CD4-positive, alpha-beta T cell treated with Interleukin-6 for 4 hours (primary cell): ENCODE measurements around the gene MDM4.
"Not testable (repeated sequence)": the region's sequence is repeated elsewhere in the genome, so short reads cannot be mapped to it uniquely, and the experiment has no call there.

Experiments
- DNase-seq: peaks from one replicate; pipeline ENCODE4 v3.0.0-alpha.2; 2020; ENCODE audit warnings: mixed read lengths

MDM4 gene

DNA sequence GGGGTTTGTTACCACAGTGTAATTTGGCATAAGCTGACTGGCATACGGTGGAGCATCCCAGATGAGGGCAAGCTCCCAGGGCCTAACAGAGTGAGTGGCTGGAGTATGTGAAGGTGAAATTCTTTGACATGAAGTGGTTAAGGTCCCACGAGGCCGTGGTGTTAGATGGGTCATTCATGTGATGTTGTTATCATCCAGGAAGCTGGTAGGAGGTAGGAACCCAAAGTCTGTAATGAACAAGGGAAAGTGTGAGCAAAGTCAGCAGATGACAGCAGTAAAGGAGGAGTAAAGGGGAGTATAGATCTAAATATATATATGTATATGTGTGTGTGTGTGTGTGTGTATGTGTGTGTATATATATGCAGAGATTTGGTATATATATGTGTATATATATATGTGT, 47.6 kb downstream of the MDM4 start:
- DNase-seq, result no peak

DNA sequence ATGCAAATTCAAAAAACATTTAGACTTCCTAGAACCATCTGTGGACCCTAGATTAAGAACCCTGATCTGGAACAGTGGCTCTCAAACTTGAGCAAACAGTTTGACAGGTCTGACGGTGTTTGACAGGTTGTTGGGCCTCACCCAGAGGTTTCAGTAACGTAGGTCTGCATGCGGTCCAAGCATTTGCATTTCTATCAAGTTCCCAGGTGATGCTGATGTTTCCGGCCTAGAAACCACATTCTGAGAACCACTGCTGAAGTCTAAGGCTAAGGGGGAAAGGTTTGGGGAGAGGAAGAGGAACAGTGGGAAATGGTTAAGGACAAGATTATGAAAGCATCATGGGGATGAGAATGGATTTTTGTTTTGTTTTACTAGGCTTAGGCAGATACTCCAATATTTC, 48.6 kb downstream of the MDM4 start:
- DNase-seq, result peak; percentile 13

DNA sequence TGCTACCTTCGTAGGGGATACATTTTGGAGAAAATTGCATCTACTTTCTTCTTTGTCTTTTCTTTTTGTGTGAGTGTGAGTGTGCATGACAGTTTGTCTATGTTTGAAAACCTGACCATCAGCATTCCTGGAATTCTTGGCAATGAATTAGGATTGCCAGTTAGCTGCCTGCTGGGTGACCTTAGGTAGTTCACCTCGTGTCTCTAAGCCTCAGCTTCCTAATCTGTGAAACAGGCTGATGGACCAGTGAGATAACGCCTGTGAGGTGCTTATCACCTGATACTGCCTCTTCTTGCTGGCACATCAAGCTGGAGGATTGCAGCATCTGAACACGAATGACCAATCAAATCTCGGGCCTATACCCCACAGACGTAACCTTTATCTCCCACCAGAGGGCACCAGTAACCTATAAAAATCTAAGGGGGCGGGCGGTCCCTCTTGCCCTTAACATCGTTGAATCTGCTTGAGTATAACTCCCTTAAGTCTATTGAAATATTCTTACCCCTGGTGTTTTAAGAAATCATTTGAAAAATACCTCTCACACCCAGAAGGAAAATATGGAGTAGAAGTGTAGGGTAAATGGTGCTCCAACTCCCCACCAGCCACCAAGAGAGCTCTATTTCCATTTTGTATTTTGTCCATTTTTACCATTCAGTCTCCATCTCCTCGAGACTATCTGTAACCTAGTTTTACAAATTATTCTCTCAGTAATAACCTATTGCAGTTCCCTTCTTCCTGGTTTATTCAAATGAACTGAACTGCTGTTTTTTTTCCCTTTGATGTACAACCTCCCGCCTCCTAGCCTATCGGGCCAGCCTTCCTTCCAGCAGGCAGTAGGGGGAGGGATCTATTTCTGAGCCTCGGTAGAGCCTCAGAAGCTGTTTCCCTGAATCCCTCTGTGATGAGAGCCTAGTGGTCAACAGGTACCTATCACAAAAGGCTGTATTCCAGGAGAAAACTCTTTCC, 49.7 kb downstream of the MDM4 start:
- DNase-seq, result peak; percentile 63

DNA sequence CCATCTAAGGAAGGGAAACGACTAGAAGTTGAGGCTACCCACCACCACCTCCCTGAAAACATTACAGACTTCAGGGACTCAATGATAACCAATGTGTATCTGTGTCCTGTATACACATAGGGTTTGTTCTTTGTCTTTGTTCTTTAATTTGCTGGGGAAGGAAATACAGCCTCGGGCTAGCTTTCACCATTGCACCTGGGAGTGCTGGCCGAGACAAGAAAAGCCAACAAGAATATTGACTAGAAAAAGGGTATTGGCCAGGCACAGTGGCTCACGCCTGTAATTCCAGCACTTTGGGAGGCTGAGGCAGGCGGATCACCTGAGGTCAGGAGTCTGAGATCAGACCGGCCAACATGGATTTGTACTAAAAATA, 50.4 kb downstream of the MDM4 start:
- DNase-seq, result no peak

DNA sequence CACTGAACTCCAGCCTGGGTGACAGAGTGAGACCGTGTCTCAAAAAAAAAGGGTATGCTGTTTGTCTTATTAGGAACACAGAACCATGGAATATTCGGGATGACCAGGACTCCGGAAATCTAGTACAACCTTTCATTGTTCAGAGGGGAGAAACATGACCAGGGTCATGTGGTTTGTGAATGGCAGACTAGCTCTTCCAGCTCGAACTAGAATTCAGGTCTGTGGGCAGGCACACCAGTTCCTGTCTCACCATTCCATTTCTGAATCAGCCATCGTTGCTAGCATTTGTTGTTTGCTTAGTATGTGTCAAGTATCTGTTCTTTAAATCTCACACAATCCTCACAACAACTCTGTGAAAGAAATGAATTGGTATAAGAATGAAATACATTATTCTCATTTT, 50.9 kb downstream of the MDM4 start:
- no peak for DNase-seq

DNA sequence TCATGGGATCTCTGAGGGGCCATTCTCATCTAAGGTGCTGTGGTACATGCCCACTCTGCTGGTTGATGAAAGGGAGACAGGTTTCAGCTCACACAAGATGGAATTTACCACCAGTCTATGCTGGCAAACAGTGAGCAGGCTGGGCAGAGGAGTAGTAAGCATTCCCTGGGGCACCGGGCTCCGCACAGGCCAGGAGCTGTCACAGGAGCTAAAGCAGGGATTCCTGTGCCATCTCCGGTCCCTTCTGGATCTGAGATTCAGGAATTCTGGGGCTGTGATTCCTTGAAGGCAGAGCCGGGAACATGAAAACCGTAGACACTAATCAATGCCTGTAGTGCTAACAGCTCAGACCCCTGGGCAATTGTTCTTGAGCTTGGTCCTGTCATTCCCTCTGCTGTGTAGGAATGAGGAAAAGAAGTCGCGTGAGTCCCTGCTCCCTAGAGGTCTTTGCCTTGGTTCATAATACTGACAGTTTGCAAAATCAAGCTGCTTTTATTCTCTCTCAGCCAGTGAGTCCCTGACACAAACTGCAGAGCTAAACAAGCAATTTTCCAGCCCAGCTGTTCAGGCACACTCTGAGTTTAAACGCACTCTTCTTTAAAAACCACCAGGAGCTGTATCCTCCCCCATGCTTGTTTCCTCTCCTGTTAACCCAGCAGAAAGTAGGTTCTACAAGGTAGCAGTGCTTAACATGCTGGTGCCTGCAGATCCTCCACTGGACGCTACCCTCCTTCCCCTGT, 52.5 kb downstream of the MDM4 start:
- no peak for DNase-seq

DNA sequence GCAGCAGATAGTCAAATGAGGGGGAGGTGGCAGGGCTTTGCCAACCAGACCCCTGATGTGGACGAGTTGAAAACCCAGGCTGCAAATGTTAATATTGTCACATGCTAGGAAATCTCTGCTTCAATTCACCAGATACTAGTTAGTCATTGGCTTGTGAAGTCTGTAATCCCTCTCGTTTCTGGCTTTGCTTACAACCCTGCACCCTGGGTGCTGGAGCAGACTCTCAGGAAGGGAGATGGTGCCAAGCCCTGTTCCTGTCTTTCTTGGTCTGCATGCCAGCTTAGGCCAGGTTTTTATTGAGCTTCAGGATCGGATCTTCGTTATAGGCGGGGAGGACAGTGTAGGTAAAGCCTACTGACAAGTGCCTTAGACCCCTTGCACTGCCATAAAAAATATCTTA, 53.3 kb downstream of the MDM4 start:
- no peak for DNase-seq

DNA sequence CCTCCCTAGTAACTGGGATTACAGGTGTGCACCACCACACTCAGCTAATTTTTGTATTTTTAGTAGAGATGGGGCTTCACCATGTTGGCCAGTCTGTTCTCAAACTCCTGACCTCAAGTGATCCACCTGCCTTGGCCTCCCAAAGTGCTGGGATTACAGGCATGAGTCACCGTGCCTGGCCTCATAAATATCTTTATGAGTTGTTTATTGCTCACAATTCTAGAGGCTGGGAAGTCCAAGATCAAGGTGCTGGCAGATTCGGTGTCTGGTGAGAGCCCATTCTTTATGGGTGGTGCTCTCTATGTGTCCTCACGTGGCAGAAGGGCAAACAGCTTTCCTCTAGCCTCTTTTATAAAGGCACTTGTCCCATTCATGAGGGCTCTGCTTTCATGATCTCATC, 53.8 kb downstream of the MDM4 start:
- DNase-seq, result not testable (repeated sequence)

DNA sequence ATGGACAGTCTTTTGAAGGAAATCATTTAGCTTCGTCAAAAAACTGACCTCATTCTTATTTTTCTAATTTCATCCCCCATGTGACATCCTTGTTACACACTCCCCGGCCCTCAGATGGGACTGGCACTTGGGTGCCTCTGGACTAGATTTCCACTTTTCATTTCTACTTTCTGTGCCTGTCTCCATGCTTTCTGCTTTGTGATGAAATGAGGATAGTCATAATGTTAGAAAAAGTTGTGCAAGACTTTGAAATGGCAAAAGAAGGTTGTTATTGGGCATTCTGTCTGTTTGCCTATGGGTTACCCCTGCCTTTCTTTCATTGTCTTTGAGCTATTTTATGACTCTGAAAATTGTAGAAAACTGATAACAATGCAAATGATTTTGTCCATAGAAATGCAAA, 54.9 kb downstream of the MDM4 start:
- no peak for DNase-seq

DNA sequence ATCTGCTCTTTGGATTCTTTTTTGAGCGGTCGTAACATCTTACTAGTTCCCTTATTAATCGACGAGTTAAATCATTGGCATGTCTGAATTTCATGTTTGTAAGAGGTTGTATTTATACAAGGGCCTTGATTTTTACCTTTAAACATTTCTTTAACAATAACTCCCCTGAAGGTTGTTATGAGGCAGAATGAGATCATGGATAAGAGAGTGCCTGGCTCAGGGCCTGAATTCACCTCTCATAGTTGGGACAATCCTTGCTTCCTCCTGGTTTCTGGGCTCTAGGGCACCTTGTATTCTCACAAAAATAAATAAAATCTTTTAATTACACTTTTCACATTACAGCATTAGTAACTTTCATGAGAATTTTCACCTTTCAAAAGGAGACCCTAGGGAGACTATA, 55.4 kb downstream of the MDM4 start:
- DNase-seq, result no peak

DNA sequence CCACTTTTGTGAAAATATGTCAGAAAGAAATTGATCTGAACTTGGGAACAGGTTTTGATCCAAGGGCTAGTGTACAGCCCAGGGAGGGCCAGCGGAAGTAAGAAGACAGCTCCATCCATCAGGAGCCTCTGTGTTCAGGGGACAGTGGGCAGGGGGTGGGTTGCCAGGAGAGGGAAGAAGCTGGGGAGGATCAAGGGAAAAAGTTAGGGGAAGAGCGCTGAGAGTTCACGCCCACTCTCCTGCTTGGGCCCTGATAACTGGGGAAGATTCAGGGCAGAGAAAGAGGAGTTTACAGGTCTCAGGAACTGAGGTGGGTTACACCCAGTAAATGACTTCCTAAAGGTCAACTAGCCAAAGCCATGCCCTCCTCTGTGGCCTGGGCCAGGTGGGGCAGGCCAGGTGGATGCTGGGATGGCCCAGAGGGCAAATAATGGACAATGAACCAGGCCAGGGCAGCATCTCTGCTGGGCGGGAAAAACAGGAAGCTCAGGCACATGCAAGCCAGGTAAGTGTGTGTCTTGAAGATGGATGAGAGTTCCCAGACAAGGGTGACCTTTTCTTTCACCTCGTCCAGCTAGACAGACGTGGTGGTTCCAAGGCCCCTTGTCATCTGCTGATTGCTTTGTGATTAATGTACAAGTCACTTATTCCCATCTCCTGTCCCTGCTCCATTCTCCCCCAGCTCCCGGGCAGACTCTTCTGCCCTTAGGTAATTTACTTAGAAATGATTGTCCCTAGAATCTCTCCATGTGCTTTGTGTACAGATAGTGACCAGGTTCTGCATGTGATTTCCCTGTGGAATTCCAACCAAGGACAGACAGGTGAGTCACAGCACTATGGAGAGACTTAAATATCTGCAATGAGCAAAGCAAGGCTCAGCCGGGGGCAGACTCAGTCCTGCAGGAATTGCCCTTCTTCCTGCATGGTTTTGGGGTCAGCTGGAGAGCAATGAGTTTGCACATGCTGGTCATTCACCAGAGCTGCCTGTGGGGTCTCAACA, 57.0 kb downstream of the MDM4 start:
- no peak for DNase-seq

DNA sequence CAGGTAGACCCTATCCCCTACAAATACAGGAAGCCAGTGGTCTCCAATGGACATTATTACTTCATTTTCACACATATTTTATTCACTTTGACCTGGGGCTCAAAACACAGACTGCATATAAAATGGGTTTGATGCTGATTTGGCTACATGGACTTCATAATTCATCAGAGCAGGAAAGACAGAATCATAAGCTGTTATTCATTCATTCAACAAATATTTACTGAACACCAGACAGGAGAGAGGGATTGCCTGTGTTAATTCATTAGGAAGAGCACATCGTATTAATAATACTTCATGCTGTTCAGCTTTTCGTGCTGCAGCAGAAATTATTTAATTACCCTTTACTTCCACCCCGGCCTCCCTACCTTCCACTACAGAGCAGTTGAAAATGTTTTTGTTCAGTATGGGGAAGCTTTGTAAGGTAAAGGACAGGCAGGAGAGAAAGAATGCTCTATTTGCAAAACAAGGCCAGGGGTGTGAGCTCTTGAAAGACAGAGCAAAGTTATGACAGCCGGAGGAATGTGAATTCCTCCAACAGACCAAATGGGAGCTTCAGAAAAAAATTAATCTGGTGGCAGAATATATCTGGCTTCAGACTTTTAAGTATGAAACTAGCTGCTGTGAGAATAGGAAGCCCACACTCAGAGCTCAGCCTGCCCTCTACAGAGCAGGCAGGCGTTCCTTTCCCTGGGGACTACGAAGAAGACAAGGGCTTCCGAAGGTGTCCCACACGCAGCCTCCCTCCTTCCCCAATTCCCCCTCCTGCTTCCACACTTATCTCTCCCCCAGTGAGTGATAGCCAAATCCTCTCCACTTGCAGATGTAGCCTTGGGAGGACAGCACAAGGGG, 58.0 kb downstream of the MDM4 start:
- no peak for DNase-seq

DNA sequence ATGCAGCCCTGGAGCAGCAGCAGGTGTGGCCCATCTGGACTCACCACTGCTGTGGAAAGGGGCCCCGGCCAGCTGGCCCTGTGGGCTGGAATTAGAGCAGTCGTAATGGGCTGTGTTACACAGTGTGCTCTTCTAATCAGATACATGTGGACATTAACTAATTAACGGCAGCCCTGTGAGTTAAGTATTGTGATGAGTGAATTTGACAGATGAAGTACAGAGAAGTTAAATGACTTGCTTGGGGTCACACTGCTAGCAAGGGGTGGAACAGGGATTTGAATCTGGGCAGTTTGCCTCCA, 58.6 kb downstream of the MDM4 start:
- DNase-seq, result no peak

DNA sequence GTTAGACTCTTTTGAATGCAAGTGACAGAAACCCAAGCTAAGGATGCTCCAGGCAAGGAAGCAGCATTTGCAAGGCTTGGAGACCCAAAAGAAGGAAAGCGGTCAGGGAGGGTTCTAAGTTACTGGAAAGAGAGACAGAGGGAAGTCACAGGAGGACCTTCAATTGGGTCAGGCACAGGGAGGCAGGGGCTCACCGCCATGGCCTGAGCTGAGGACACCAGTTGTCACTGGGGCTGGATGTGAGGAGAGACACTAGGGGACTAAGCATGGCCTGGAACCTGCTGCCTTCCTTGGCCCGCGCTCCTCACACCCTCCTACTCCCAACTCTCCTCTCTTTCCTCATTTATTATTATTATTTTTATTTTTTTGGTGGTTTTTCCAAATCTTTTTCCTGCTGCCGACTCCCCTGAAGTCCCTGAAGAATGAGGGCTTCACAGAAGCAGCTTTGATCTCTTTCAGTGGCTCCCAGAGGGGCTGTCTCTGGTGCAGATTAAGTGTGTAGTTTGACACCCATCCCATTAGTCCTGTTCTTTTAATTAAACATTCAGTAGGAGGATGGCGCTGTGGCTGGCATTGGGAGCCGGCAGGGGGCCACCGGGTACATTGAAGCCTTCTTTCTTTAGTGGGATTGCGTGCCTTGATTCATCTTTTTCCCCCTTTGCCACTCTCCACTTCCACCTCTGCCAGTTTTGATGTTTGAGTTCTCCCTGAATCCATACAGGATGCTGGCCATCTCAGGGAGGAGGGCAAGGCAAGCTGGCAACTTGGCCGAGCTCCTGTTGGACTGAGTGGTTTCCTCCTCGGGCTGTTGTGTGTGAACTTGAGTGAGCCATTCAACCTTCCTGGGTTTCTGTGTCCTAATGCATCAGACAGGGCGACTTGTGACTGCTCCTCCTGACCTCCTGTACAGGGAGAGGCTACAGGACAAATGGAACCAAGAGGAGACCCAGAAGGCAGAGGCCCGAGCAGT, 59.3 kb downstream of the MDM4 start:
- DNase-seq, result no peak

DNA sequence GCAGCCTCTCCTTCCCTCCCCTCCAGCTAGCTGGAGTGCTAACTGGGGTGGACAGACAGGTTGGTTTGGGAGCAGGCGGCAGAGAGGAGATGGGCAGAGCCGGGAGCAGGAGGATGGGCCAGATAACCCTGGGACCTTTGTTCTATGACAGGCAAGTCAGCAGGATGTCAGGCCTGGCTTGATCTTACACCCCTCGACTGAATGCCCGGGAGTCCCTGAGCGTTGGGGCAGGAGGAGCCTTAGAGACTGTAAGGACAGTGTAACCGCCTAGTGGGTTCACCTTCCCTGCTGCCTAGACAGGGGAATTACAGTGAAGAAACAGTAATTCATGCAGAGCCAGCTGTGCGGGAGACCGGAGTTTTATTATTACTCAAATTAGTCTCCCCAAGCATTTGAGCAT, 60.2 kb downstream of the MDM4 start:
- DNase-seq, result no peak

DNA sequence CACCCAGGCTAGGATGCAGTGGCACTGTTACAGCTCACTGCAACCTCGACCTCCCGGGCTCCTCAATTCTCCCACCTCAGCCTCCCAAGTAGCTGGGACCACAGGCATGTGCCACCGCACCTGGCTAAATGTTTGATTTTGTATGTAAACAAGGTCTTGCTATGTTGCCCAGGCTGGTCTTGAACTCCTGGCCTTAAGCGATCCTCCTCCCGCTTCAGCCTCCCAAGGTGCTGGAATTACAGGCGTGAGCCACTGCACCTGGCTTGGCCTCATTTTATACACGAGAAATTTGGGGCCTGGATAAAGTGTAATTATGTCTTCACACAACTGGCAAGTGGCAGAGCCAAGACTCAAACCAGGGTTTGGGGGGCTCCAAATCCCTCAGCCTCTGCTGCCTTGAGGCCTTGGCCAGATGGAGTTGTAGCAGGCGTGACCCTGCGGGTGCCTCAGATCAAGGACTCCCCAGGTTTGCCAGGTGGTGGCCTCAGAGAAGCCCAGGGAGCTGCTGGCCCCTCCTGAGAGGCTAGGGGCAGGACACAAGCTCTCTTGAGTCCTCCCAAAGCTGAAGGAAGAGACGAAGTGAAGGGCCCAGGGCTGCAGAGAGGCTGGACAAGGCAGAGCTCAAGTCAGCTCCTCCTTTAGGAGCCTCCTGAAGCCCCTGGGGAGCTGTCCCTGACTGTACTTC, 61.7 kb downstream of the MDM4 start:
- no peak for DNase-seq

DNA sequence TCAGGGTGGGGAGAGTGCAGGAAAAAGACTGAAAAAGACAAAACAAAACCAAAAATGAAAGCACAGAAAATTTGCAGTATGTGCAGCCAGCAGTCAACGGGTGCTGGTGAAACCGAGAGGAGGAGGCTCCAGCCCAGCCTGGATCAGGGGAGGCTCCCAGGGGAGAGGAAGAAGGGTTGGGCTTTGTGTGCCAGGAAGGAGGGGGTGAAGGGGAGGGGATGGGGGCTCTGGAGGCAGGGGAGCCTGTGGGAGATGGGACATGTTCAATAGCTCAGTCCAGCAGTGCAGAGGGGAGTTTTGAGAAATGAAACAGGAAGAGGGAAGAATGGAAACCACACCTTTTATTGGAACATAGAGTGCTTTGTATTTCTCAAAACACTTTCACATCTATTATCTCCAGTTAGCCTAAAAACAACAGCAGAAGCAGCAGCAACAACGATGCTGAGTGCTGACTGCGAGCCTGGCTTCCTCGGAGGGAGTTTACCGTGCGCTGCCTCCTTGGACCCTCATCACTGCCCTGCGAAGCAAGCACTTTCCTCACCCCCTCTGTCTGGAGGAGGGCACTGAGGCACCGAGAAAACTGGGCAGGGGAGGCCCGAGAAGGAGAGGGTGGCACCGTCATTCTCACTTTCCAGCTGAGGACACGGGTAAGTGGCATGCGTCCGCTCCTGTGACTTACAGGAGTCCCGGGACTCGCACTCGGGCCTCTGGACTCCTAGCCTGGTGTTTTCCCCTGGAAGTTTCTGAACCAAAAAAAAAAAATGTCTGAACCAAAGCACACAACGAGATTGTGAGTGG, 62.9 kb downstream of the MDM4 start:
- DNase-seq, result peak; percentile 36

DNA sequence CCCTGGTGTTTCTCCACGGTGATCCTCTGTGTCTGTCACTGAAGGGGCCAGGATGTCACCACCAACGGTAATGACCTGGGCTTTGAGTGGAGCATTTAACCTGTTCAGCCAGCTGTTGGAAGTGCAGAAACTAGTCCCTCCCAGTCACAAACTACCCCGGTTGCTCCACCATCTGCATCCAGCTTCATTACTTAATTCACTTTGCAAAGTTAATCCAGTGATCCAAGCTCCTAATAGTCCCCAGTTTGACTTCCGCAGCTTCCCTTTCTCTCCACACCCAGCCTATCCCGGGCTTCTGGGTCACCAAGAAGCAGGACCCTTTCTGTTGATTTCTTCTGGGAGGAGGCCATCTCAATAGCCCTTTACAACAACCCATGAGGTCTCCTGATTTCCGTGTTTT, 63.5 kb downstream of the MDM4 start:
- no peak for DNase-seq

DNA sequence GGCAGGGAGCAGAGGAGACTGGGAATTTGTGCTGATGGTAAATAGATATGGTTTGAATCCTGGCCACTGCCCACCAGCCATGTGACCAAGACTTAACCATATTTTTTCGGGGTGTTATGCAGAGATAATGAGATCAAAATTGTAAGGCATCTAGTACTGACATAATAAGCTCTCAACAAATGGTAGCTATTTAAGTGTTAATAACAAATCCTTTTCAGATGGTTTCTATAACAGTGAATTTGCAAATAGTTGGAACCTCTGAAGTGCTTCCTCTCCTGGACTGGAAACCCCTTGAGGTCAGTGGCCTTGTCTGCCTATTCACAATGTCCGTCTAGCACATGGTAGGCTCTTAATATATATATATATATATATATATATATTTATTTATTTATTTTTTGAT, 64.7 kb downstream of the MDM4 start:
- no peak for DNase-seq

DNA sequence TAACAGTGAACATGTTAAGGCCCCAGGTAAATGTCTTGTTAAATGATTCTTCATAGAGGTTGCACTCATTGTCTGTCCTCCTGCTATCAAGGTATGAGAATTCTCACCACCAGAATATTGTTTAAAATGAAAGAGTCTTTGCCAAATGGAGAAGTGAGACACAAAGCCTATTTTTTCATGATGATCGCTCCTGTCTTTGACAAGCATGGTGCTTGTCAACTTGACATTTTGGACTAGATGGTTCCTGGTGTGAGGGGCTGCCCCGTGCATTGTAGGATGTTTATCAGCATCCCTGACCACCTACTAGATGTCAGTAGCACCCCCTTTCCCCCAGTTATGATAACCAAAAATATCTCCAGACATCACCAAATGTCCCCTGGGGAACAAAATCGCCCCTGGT, 65.6 kb downstream of the MDM4 start:
- DNase-seq, result no peak
